HUES48 (cell line): Measurements from ENCODE around the gene RNF10.

ENCODE experiments used
- H3K27ac ChIP-seq: one replicate; pipeline ENCODE4 v1.7.0; 2013; ENCODE audit warnings: low read depth, low read length, inconsistent platforms
- H3K27me3 ChIP-seq: 2 replicates; pipeline ENCODE4 v1.6.1; 2013; ENCODE audit warnings: mild to moderate bottlenecking, low read length; ENCODE audit not compliant: control insufficient read depth, insufficient read depth
- H3K36me3 ChIP-seq: 2 replicates; pipeline ENCODE4 v1.6.1; 2013; ENCODE audit warnings: low read length; ENCODE audit not compliant: control insufficient read depth, insufficient read depth
- H3K4me1 ChIP-seq: 2 replicates; pipeline ENCODE4 v1.6.1; 2013; ENCODE audit warnings: mild to moderate bottlenecking, low read length; ENCODE audit not compliant: control insufficient read depth, insufficient read depth
- H3K4me3 ChIP-seq: 2 replicates; pipeline ENCODE4 v1.5.1; 2013; ENCODE audit warnings: mild to moderate bottlenecking, low read depth, low read length
- H3K9ac ChIP-seq: 2 replicates; pipeline ENCODE4 v1.6.1; 2013; ENCODE audit warnings: mild to moderate bottlenecking, low read depth, low read length, moderate library complexity
- H3K9me3 ChIP-seq: 2 replicates; pipeline ENCODE4 v1.6.1; 2013; ENCODE audit warnings: low read length; ENCODE audit not compliant: control insufficient read depth, insufficient read depth

RNF10 gene

DNA sequence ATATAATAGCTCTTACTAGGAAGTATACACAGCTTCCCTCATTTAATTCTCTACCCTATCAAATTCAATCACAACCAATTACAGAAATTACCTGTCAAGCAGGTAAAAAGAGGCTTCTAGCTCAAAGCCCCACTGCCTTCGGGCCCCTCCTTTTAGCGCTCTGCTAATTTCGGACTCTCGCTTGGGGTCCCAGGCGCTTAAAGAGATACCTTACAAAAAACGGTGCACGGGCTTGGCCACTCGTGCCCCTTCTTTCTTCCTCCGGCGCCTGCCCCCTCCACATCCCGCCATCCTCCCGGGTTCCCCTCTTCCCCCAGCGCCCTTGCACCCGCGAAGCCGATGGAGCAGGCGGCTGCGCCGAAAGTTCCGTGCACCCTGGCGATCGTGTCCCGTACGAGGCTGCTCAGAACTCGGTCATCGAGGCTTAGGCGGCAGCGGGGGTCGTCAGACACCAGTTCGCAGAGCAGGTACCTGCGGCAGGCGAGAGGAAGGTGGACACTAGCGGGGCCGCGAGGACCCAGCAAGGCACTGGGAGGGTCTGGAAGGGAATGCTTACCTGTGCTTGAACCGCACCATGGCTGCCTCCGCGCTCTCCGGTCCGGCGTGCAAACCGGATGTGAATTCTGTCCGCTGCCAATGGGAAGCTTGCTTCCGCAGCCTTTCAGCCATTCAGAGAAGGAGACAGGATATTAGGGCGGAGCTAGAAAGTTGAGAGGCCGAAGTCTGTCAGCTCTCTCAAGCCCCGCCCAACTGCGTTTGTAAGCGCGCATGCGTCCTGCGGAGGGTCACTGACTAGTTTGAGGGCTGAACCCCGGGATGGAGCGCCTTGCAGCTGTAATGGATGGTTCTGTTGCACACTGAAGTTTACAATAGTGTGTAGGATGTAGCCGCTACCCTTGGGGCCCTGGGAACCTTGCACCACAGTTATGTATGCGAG, 46.9 kb downstream of the RNF10 start, which contains the start of gene POP5:
POP5 (minus strand) TSS at position 616 of the 937 bp plus-strand sequence; CDS start at position 576, 40 bp downstream.
- H3K9me3 ChIP-seq: no peaks in the 10 kb centered on the region
- peaks cover 37% of the 10 kb centered on the region for H3K36me3 ChIP-seq
- peak within 1 kb of the TSS; percentile 82 for H3K27ac ChIP-seq
- H3K4me1 ChIP-seq: peaks cover 3% of the 10 kb centered on the region; the same call in 1 of the 2 replicates
- peak within 1 kb of the TSS; percentile 85 for H3K9ac ChIP-seq
- peak within 1 kb of the TSS; percentile 93 for H3K4me3 ChIP-seq
- no peaks in the 10 kb centered on the region for H3K27me3 ChIP-seq

DNA sequence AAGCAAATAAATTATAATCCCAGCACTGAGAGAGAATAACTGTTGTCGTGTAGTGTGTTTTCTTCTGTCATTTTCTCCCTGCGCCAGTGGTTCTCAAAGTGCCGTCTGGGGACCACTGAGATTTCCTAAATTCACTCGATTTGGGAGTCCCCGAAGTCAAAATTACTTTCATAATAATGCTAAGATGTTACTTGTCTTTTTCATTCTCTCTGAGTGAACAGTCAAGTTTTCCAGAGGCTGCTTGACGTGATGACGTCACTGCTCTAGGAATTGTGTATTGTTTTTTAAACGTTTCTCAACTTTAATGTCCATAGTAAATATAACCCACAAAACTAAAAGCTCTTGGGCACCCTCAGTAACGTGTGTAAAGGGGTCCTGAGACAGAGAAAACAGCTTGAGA, 47.8 kb downstream of the RNF10 start:
- H3K9me3 ChIP-seq: no peaks in the 10 kb centered on the region
- H3K27ac ChIP-seq: no peak overlapping the region
- peaks cover 28% of the 10 kb centered on the region for H3K36me3 ChIP-seq
- H3K4me1 ChIP-seq: peaks cover 3% of the 10 kb centered on the region; the same call in 1 of the 2 replicates
- H3K27me3 ChIP-seq: no peaks in the 10 kb centered on the region
- H3K9ac ChIP-seq: no peak overlapping the region
- peak overlapping the region; percentile 93 for H3K4me3 ChIP-seq

- H3K9me3 ChIP-seq: no peaks in the 10 kb centered on the region
- H3K27ac ChIP-seq: no peak overlapping the region
- no peak overlapping the region for H3K9ac ChIP-seq
- peaks cover 12% of the 10 kb centered on the region for H3K36me3 ChIP-seq
- H3K4me1 ChIP-seq: peaks cover 3% of the 10 kb centered on the region; the same call in 1 of the 2 replicates
- no peaks in the 10 kb centered on the region for H3K27me3 ChIP-seq
- H3K4me3 ChIP-seq: no peak overlapping the region; the same call in 1 of the 2 replicates
Measured at GRCh38 chr12:120583478-120584030, 49.4 kb downstream of the RNF10 start.

DNA sequence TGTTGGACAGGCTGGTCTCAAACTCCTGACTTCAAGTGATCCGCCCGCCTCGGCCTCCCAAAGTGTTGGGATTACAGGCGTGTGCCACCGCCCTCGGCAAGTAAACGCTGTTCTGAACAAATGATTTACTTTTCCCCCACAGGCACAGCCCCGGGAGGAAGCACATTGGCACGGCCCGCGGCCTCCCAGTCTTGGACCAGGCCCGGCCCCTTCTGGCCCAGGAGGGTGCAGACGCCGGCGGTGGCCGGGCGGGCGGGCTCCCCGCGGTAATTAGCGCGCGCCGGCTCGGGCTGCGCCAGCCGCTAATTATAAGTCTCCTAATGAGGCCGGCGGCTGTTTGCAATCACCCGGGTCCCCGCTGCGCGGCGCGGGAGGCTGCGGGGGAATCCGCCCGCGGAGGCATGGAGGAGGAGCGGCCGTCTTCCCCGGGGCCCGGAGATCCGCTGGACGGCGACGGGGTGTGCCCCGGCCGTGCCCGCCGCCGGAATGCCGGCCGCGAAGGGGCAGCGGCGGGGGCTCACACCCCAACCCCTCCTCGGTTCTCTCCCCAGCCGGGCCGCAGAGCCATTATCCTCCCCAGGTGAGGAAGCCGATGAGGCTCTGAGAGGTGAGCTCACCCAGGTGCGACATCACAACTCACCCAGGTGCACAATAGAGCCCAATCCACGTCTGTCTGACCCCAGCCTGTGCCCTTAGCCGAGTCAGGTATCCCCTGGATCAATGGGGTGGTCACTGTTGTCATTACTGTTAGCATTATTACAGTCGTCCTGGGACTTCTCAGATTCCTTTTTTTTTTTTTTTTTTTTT, 50.4 kb downstream of the RNF10 start:
- H3K27me3 ChIP-seq: no peaks in the 10 kb centered on the region
- H3K36me3 ChIP-seq: peaks cover 2% of the 10 kb centered on the region
- no peaks in the 10 kb centered on the region for H3K9me3 ChIP-seq
- peak overlapping the region; percentile 64 for H3K4me3 ChIP-seq
- H3K9ac ChIP-seq: peak overlapping the region; percentile 55
- no peak overlapping the region for H3K27ac ChIP-seq
- H3K4me1 ChIP-seq: peaks cover 3% of the 10 kb centered on the region; the same call in 1 of the 2 replicates

GRCh38 chr12:120586206-120586605, 52.0 kb downstream of the RNF10 start:
- H3K4me1 ChIP-seq: peaks cover 3% of the 10 kb centered on the region; the same call in 1 of the 2 replicates
- H3K4me3 ChIP-seq: no peak overlapping the region
- H3K9ac ChIP-seq: no peak overlapping the region
- H3K36me3 ChIP-seq: no peaks in the 10 kb centered on the region
- H3K9me3 ChIP-seq: no peaks in the 10 kb centered on the region
- H3K27ac ChIP-seq: no peak overlapping the region
- no peaks in the 10 kb centered on the region for H3K27me3 ChIP-seq

DNA sequence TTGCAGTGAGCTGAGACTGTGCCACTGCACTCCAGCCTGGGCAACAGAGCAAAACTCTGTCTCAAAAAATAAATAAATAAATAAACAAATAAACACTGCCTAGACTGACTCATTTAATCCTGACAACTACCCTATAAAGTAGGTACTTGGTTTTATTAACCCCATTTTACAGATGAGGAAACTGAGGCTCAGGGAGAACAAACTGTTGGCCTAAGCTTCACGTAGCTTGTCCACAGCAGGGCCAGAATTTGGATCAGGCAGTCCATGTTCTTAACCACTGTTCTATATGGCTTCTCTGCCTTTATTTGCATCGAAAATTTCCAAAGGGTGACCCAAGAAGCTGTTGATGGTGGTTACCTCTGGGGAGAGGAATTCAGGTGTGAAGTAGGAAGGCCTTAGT, 52.7 kb downstream of the RNF10 start:
- H3K36me3 ChIP-seq: no peaks in the 10 kb centered on the region
- no peaks in the 10 kb centered on the region for H3K27me3 ChIP-seq
- H3K4me1 ChIP-seq: peaks cover 3% of the 10 kb centered on the region; the same call in 1 of the 2 replicates
- H3K9ac ChIP-seq: no peak overlapping the region
- H3K27ac ChIP-seq: no peak overlapping the region
- H3K4me3 ChIP-seq: no peak overlapping the region
- H3K9me3 ChIP-seq: no peaks in the 10 kb centered on the region

DNA sequence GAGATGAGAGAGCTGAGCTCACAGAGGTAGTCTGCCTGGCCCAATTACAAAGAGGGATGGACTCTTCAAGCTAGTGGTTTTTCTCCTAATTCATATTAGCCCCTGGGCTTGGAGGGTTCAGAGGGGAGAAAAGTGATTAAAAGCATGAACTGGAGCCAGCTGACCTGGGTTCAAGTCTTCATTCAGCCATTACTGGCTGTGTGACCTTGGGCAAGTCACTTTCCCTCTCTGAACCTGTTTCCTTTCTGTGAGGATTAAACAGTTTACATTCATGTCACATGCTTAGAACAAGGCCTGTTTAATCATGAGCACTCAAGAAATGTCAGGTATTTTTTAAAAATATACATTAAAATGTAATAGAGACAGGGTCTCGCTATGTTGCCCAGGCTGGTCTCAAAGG, 54.2 kb downstream of the RNF10 start:
- peaks cover 3% of the 10 kb centered on the region; the same call in 1 of the 2 replicates for H3K4me1 ChIP-seq
- no peaks in the 10 kb centered on the region for H3K36me3 ChIP-seq
- H3K27ac ChIP-seq: no peak overlapping the region
- no peak overlapping the region for H3K4me3 ChIP-seq
- no peak overlapping the region for H3K9ac ChIP-seq
- H3K9me3 ChIP-seq: no peaks in the 10 kb centered on the region
- H3K27me3 ChIP-seq: no peaks in the 10 kb centered on the region

GRCh38 chr12:120588948-120589930, 55.1 kb downstream of the RNF10 start:
- Histone ChIP-seq H3K4me3 (no peak overlapping the region), H3K9me3 (no peaks in the 10 kb centered on the region), H3K27me3 (no peaks in the 10 kb centered on the region), H3K36me3 (no peaks in the 10 kb centered on the region), H3K9ac (no peak overlapping the region), H3K27ac (no peak overlapping the region), H3K4me1 (peaks cover 3% of the 10 kb centered on the region; the same call in 1 of the 2 replicates)

DNA sequence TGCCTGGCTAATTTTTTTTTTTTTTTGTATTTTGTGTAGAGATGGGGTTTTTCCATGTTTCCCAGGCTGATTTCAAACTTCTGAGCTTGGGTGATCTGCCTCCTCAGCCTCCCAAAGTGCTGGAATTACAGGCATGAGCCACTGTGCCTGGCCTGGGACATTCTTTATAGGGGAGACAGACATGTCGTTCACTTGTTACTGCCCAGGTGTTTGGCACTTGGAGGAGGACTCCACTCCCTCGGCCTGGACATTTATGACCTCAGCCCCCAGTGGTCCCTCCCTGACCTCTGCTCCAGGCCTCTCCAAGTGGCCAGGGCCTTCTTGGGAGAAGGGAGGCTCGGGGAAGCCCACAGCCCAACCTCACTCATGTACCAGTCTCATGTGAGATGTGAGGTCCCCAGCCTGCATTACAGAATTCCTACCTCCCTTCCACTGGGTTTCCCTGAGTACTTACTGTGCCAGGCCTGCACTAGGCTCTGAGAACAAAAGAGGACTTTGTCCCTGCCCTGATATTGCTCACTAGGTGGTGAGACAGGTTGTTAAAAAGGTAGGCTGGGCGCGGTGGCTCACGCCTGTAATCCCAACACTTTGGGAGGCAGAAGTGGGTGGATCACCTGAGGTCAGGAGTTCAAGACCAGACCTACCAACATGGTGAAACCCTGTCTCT, 56.7 kb downstream of the RNF10 start:
- H3K4me1 ChIP-seq: no peaks in the 10 kb centered on the region
- no peaks in the 10 kb centered on the region for H3K9me3 ChIP-seq
- H3K27ac ChIP-seq: no peak overlapping the region
- H3K27me3 ChIP-seq: no peaks in the 10 kb centered on the region
- H3K4me3 ChIP-seq: no peak overlapping the region
- H3K36me3 ChIP-seq: no peaks in the 10 kb centered on the region
- no peak overlapping the region for H3K9ac ChIP-seq
